HG03103 (cell line): ENCODE results near the gene STAT3.
"Not testable (repeated sequence)": the region's sequence is repeated elsewhere in the genome, so short reads cannot be mapped to it uniquely, and the experiment has no call there.

ENCODE experiments used
- ATAC-seq: cut with Tn5 transposase; IDR thresholded peaks from one replicate; pipeline ENCODE4 v1.9.1; 2021; ENCODE audit warnings: low read depth; ENCODE audit not compliant: unreplicated experiment

Gene STAT3

DNA sequence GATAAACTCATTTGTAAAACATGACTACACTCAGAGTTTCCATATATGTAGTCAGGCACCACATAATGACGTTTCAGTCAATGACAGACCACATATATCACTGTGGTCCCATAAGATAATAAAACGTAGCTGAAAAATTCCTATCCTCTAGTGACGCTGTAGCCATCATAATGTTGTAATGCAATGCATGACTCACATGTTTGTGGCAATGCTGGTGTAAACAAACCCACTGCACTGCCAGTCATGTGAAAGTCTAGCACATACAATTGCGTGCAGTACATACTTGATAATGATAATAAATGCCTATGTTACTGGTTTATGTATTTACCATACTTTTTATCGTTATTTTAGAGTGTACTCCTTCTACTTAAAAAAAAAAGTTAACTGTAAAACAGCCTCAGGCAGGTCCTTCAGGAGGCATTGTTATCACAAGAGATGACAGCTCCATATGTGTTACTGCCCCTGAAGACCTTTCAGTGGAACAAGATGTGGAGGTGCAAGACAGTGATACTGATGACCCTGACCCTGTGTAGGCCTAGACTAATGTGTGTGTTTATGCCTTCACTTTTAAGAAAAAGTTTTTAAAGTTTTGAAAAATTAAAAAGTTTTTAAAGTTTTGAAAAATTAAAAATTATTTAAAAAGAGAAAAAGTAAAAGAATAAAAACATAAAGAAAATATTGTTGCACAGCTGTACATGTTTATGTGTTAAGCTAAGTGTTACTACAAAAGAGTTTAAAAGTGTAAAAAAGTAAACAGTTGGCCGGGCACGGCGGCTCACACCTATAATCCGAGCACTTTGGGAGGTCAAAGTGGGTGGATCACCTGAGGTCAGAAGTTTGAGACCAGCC, 121.1 kb downstream of the STAT3 start:
- no peak for ATAC-seq

GRCh38 chr17:42266462-42266861, 121.8 kb downstream of the STAT3 start:
- ATAC-seq: no peak

- ATAC-seq: not testable (repeated sequence)
Measured at GRCh38 chr17:42264366-42264765, 123.9 kb downstream of the STAT3 start.
